Left ventricle myocardium inferior (tissue), 1 donor: Measurements from ENCODE around the gene CDH8. TPM values are rescaled to one million over a fixed set of nuclear protein-coding genes. Genes with fewer than 3 reads are reported as not detected.

ENCODE experiments used
- DNase-seq: peaks from one replicate; pipeline ENCODE4 v3.0.0-alpha.2; 2020
- H3K27ac ChIP-seq: fragments of 200-600 bp; replicated peaks from 2 replicates; pipeline ENCODE4 v1.8.0; 2021
- H3K27me3 ChIP-seq: fragments of 200-600 bp; 2 replicates; pipeline ENCODE4 v1.8.0; 2021; ENCODE audit warnings: low read depth
- H3K36me3 ChIP-seq: fragments of 200-600 bp; 2 replicates; pipeline ENCODE4 v1.8.0; 2021
- H3K4me1 ChIP-seq: fragments of 200-600 bp; 2 replicates; pipeline ENCODE4 v1.8.0; 2021
- H3K4me3 ChIP-seq: fragments of 200-600 bp; 2 replicates; pipeline ENCODE4 v1.8.0; 2021; ENCODE audit warnings: mild to moderate bottlenecking, moderate library complexity
- H3K9me3 ChIP-seq: fragments of 200-600 bp; replicated peaks from 2 replicates; pipeline ENCODE4 v1.8.0; 2021
- CTCF ChIP-seq: fragments of 200-600 bp; IDR thresholded peaks from 2 replicates; pipeline ENCODE4 v1.8.0; 2021; ENCODE audit warnings: antibody characterized with exemption, mild to moderate bottlenecking, borderline replicate concordance
- intact Hi-C: fragments of 100-400 bp; cut with micrococcal nuclease; formaldehyde crosslinking; loops from one replicate; pipeline ENCODE4 v1.11.0; 2022
- total RNA-seq: library from RNA; stranded (reverse); fragmentation: NEBNext Ultra II Directional; extraction: Animal tissue kit (Norgen Biotek cat#: 25700); gene quantifications from one replicate; pipeline ENCODE4 v1.2.1, GENCODE V29; 2021
- donor health status: DM: no; HTN: yes; CAD: no; lungs with severe emphysema.

The CDH8 gene
- total RNA-seq, 1 donor from 2014 or later, result 0.14 TPM

- no peak for DNase-seq
- no peak for TF ChIP-seq CTCF
- intact Hi-C loops, result no loop called here
- H3K27ac ChIP-seq, result no peak overlapping the region
- no peaks in the 10 kb centered on the region for H3K9me3 ChIP-seq
- no peaks in the 10 kb centered on the region for H3K4me1 ChIP-seq
- H3K36me3 ChIP-seq, result no peaks in the 10 kb centered on the region
- no peak overlapping the region for H3K4me3 ChIP-seq
- no peaks in the 10 kb centered on the region for H3K27me3 ChIP-seq
These were observed 376.3 kb downstream of the CDH8 start for GRCh38 chr16:61659936-61660335.

GRCh38 chr16:61654962-61655361, 381.3 kb downstream of the CDH8 start:
- Histone ChIP-seq H3K36me3 (no peaks in the 10 kb centered on the region), H3K27ac (no peak overlapping the region), H3K9me3 (no peaks in the 10 kb centered on the region), H3K27me3 (no peaks in the 10 kb centered on the region), H3K4me1 (no peaks in the 10 kb centered on the region), H3K4me3 (no peak overlapping the region)
- DNase-seq, result no peak
- intact Hi-C loops, result no loop called here
- TF ChIP-seq CTCF, result no peak

GRCh38 chr16:61653544-61653943, 382.7 kb downstream of the CDH8 start:
- no peaks in the 10 kb centered on the region for H3K4me1 ChIP-seq
- H3K36me3 ChIP-seq, result no peaks in the 10 kb centered on the region
- H3K27ac ChIP-seq, result no peak overlapping the region
- TF ChIP-seq CTCF, result no peak
- no peak for DNase-seq
- no peaks in the 10 kb centered on the region for H3K27me3 ChIP-seq
- intact Hi-C loops, result no loop called here
- H3K9me3 ChIP-seq, result no peaks in the 10 kb centered on the region
- H3K4me3 ChIP-seq, result no peak overlapping the region

GRCh38 chr16:61645561-61645960, 390.7 kb downstream of the CDH8 start:
- H3K27me3 ChIP-seq, result no peaks in the 10 kb centered on the region
- no peak for TF ChIP-seq CTCF
- no peaks in the 10 kb centered on the region for H3K9me3 ChIP-seq
- H3K36me3 ChIP-seq, result no peaks in the 10 kb centered on the region
- H3K4me3 ChIP-seq, result no peak overlapping the region
- H3K27ac ChIP-seq, result no peak overlapping the region
- DNase-seq, result no peak
- no peaks in the 10 kb centered on the region for H3K4me1 ChIP-seq
- intact Hi-C loops, result no loop called here

- Histone ChIP-seq H3K27ac (no peak overlapping the region), H3K4me1 (no peaks in the 10 kb centered on the region), H3K9me3 (no peaks in the 10 kb centered on the region), H3K27me3 (no peaks in the 10 kb centered on the region), H3K4me3 (no peak overlapping the region), H3K36me3 (no peaks in the 10 kb centered on the region)
- intact Hi-C loops, result no loop called here
- no peak for DNase-seq
- TF ChIP-seq CTCF, result no peak
These were observed 391.5 kb downstream of the CDH8 start for GRCh38 chr16:61644736-61645135.
